ENCODE data around the gene ST7.

- TF ChIP-seq CTCF (IDR thresholded peaks at IDR 0.05) (no peak), REST (IDR thresholded peaks at IDR 0.05; ENCODE audit: insufficient read depth in 1 of 2, low read depth in 2 of 2, low read length in 1 of 2) (no peak)
Measured at GRCh38 chr7:117146059-117146458, 192.8 kb downstream of the ST7 start.

All from Panc1 (cell line).